Heart left ventricle (tissue), 16 donors: Measurements from ENCODE around the gene HVCN1. TPM values are rescaled to one million over a fixed set of nuclear protein-coding genes. Genes with fewer than 3 reads are reported as not detected.

Experiments
- ATAC-seq, 4 donors: fragments of 200-7000 bp; cut with Tn5 transposase; one replicate each; pipeline ENCODE4 v1.9.1; 2020 to 2022; ENCODE audit warnings: moderate library complexity in 4 of 4, mild to moderate bottlenecking in 3 of 4, moderate number of reproducible peaks in 1 of 4
- DNase-seq, 5 donors: peaks; one replicate each; pipeline ENCODE4 v3.0.0-alpha.2; 2020
- H3K27ac ChIP-seq, 12 donors: fragments of 200-600 bp; sonication (generic) in 4 of 12; one replicate each; pipeline versions ENCODE4 v1.5.0 to v1.8.0; 2016 to 2022; ENCODE audit warnings: mild to moderate bottlenecking in 2 of 12
- H3K27me3 ChIP-seq, 9 donors: fragments of 200-600 bp; sonication (generic) in 2 of 9; one replicate each; pipeline versions ENCODE4 v1.5.1 to v1.8.0; 2016 to 2022; ENCODE audit warnings: mild to moderate bottlenecking in 3 of 9
- H3K36me3 ChIP-seq, 9 donors: fragments of 200-600 bp; sonication (generic) in 2 of 9; one replicate each; pipeline versions ENCODE4 v1.5.0 to v1.8.0; 2018 to 2022; ENCODE audit warnings: mild to moderate bottlenecking in 2 of 9
- H3K4me1 ChIP-seq, 12 donors: fragments of 200-600 bp; sonication (generic) in 4 of 12; one replicate each; pipeline versions ENCODE4 v1.5.0 to v1.8.0; 2016 to 2022; ENCODE audit warnings: mild to moderate bottlenecking in 3 of 12
- H3K4me3 ChIP-seq, 12 donors: fragments of 200-600 bp; sonication (generic) in 4 of 12; one replicate each; pipeline versions ENCODE4 v1.5.0 to v1.8.0; 2017 to 2022; ENCODE audit warnings: mild to moderate bottlenecking in 9 of 12, moderate library complexity in 4 of 12
- H3K9me3 ChIP-seq, 12 donors: fragments of 200-600 bp; sonication (generic) in 4 of 12; one replicate each; pipeline versions ENCODE4 v1.5.0 to v1.8.0; 2016 to 2022; ENCODE audit warnings: mild to moderate bottlenecking in 1 of 12
- POLR2A ChIP-seq, 2 donors: fragments of 450-650 bp; IDR thresholded peaks; one replicate each; pipeline ENCODE4 v1.6.1; 2017; ENCODE audit warnings: antibody characterized with exemption in 2 of 2, mild to moderate bottlenecking in 2 of 2, moderate library complexity in 2 of 2
- WGBS, 4 donors: extraction: QIAGEN DNeasy Blood & Tissue Kit in 2 of 4; methylation state at CpG; one replicate each; pipeline versions ENCODE4 v1.1.5 to v1.1.7; 2013 to 2018; 5-methylcytosine and 5-hydroxymethylcytosine counted together
- intact Hi-C, 10 donors: fragments of 100-400 bp; cut with DNase I; formaldehyde crosslinking; loops; one replicate each; pipeline versions ENCODE4 v1.11.1 to v1.14.2; 2022
- polyA plus RNA-seq, 2 donors: library from polyadenylated mRNA; stranded (reverse); fragments of 200-250 nt; gene quantifications; one replicate each; pipeline ENCODE4 v1.2.3, GENCODE V29; 2013
- total RNA-seq, 9 donors: library from RNA; depleted of rRNA in 2 of 9; stranded (reverse); fragments of >200 nt in 2 of 9; fragmentation: NEBNext Ultra II Directional in 3 of 9; extraction: Animal tissue kit (Norgen Biotek cat#: 25700) in 3 of 9; gene quantifications; one replicate each; pipeline versions ENCODE4 v1.1.0 to v1.2.4, GENCODE V29; 2016 to 2023
- TF ChIP-seq, protein P1 (sequence below), 12 donors: fragments of 200-600 bp; sonication (generic) in 4 of 12; IDR thresholded peaks; one replicate each; pipeline versions ENCODE4 v1.5.0 to v1.8.0; 2018 to 2022; ENCODE audit warnings: antibody characterized with exemption in 12 of 12, mild to moderate bottlenecking in 5 of 12
- donor health status: ischemic (EF 13 %, LVEDD 7.1; RV severe dilation, severe dysfunction).
- donor health status: healthy with polysubstance abuse.
- donor health status: DM: no; HTN: yes; CAD: no.
- donor health status: DM: no; HTN: no; CAD: no.
- donor health status: ischemic (EF 25% LVEDD 6.9; RV normal size, moderate dysfunction).
- donor health status: ischemic (EF 25% LVEDD 5.7; RV mildly dilated, moderate dysfunction).
- donor health status: healthy.
- donor health status: DM: yes; HTN: yes; CAD: no.
- donor health status: ischemic (EF 35%, LVEDD 5.7; RV mildly dilated, moderate dysfunction).
- donor health status: nonischemic (EF 11% LVEDD 7.7; RV severe dilation, severe dysfunction).
- donor health status: DM: yes; HTN: yes; CAD: no.
- donor health status: PGD.
- donor health status: ischemic (EF 29% LVEDD 5.4; RV normal size, mild dysfunction).
- donor health status: nonischemic (EF 23%, LVEDD 6.1; RV moderate dilation, normal function).

HVCN1 gene
- total and polyA plus RNA-seq, 11 donors = 4.1 to 55.3 (median 11.8) TPM

DNA sequence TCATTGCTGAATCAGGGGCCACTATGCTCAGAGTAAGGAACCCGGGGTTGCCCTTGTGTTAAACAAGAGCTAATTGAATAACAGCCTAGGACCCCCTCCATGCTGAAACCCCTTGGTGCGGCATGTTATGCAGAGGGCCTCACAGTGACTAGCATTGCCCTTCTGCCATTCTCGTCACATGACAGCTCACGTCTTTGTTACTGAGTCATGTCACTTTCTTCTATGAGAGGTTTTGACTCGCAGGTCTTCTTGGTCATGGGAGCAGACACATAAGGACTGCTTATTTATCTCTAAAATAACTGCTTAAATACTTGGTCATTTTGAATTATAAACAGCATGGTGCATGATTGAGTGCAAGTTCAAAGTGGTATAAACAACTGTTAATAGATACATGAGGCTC, 50.1 kb downstream of the HVCN1 start:
- Histone ChIP-seq H3K27ac (peak overlapping the region in 4 of 12 donors; percentile 58 to 80 (median 76)), H3K4me3 (no peak overlapping the region), H3K36me3 (peaks cover 0 to 14% (median 0%) of the 10 kb centered on the region in 9 donors), H3K4me1 (peaks cover 0 to 35% (median 20%) of the 10 kb centered on the region in 12 donors), H3K27me3 (no peaks in the 10 kb centered on the region), H3K9me3 (no peaks in the 10 kb centered on the region)
- ATAC-seq (no peak), DNase-seq (no peak)
- TF ChIP-seq, protein P1, sequence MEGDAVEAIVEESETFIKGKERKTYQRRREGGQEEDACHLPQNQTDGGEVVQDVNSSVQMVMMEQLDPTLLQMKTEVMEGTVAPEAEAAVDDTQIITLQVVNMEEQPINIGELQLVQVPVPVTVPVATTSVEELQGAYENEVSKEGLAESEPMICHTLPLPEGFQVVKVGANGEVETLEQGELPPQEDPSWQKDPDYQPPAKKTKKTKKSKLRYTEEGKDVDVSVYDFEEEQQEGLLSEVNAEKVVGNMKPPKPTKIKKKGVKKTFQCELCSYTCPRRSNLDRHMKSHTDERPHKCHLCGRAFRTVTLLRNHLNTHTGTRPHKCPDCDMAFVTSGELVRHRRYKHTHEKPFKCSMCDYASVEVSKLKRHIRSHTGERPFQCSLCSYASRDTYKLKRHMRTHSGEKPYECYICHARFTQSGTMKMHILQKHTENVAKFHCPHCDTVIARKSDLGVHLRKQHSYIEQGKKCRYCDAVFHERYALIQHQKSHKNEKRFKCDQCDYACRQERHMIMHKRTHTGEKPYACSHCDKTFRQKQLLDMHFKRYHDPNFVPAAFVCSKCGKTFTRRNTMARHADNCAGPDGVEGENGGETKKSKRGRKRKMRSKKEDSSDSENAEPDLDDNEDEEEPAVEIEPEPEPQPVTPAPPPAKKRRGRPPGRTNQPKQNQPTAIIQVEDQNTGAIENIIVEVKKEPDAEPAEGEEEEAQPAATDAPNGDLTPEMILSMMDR (IDR thresholded peaks at IDR 0.05) = no peak
- no peak for TF ChIP-seq POLR2A (IDR thresholded peaks at IDR 0.05)
- WGBS, 4 donors = 90 to 97% (median 91%) methylated on average over 5 of the region's 5 CpGs
- intact Hi-C loops = loop anchor here in 1 of 10 donors (10.0 kb wide), 1 partner anchor 186 kb away; no protein-coding TSS in a partner anchor

DNA sequence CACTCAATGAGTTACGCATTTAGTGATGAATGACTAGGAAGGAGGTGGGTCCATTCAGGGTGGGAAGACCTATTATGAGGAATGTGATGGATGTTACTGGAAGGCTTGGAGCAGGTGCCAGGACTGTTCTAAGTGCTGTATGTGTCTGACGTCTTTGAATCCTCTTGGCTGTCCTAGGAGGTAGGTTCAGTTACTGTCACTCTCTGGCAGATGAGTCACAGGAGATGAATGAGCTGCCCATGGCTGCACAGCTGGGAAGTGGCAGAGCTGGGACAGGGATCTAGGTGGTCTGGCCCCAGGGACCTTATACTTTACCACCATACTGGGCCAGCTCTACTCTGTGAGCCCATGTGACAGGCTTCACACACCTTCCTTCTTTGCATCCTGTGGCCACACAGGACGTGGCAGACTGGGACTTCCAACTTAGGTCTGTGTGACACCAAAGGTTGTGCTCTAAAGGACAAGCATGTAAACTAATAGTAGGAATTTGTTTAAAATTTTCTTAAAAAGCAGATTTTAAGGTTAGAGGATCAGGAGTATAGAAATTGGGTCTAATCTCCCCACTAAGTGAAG, 51.0 kb downstream of the HVCN1 start:
- H3K27ac ChIP-seq = peak overlapping the region in 1 of 12 donors; percentile 80
- DNase-seq (no peak), ATAC-seq (peak in 2 of 4 donors; percentile 5 to 9)
- no peaks in the 10 kb centered on the region for H3K27me3 ChIP-seq
- no peak for TF ChIP-seq POLR2A (IDR thresholded peaks at IDR 0.05)
- TF ChIP-seq, protein P1 (IDR thresholded peaks at IDR 0.05) = no peak
- H3K9me3 ChIP-seq = no peaks in the 10 kb centered on the region
- 71 to 90% (median 83%) methylated on average over 3 of the region's 3 CpGs for WGBS, 4 donors
- intact Hi-C loops = loop anchor here in 1 of 10 donors (10.0 kb wide), 1 partner anchor 187 kb away; no protein-coding TSS in a partner anchor
- H3K4me1 ChIP-seq = peaks cover 0 to 35% (median 20%) of the 10 kb centered on the region in 12 donors
- no peak overlapping the region for H3K4me3 ChIP-seq
- H3K36me3 ChIP-seq = peaks cover 0 to 17% (median 0%) of the 10 kb centered on the region in 9 donors

DNA sequence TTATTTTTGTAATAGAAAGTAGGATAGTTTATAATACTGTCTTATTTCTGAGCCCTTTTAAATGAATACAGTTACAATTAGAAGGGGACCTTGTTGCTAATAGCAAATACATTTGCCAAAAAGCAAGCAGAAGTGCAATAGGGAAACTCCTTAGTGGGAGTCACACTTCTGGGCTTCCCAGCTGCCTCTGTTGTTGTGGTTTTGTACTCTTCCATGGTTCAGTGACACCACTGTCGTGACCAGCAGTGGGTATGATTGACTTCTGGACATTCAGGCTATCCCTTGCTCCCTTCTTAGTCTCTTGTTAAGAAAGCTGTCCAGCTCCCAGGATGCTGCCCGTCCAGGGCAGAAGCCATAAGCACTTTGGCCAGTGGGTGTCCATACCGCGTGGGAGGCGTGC, 52.4 kb downstream of the HVCN1 start:
- 93 to 96% (median 94%) methylated on average over 5 of the region's 5 CpGs for WGBS, 4 donors
- no peak for ATAC-seq
- peaks cover 0 to 28% (median 2%) of the 10 kb centered on the region in 9 donors for H3K36me3 ChIP-seq

DNA sequence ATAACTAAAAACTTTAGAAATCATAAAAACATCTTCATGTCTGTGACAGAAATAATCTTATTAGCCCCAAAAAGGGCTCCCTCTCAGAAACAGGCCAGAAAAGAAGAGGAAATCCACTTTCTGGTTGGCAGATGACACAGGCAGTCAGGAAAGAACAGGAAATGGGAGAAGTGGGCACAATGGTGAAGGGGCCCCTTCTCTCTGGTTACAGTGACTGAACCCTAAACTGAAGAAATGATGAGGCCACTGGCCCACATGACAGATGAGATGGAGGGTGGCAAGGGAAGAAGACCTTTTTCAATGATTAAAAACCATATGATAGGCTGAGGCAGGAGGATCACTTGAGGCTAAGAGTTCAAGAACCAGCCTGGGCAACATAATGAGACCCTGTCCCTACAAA, 53.9 kb downstream of the HVCN1 start:
- Histone ChIP-seq H3K4me3 (no peak overlapping the region), H3K9me3 (no peaks in the 10 kb centered on the region), H3K4me1 (peaks cover 0 to 17% (median 7%) of the 10 kb centered on the region in 12 donors), H3K36me3 (peaks cover 0 to 36% (median 2%) of the 10 kb centered on the region in 9 donors), H3K27ac (no peak overlapping the region), H3K27me3 (no peaks in the 10 kb centered on the region)
- DNase-seq (no peak), ATAC-seq (no peak)
- intact Hi-C loops = loop anchor here in 1 of 10 donors (10.0 kb wide), 1 partner anchor 190 kb away; no protein-coding TSS in a partner anchor
- no peak for TF ChIP-seq POLR2A (IDR thresholded peaks at IDR 0.05)
- TF ChIP-seq, protein P1 (IDR thresholded peaks at IDR 0.05) = no peak

More for the DNA sequence above, 52.4 kb downstream of the HVCN1 start:
- Histone ChIP-seq H3K27ac (no peak overlapping the region), H3K4me3 (no peak overlapping the region), H3K27me3 (no peaks in the 10 kb centered on the region), H3K4me1 (peaks cover 0 to 30% (median 16%) of the 10 kb centered on the region in 12 donors), H3K9me3 (no peaks in the 10 kb centered on the region)
- no peak for DNase-seq
- TF ChIP-seq, protein P1 (IDR thresholded peaks at IDR 0.05) = no peak
- TF ChIP-seq POLR2A (IDR thresholded peaks at IDR 0.05) = no peak
- intact Hi-C loops = loop anchor here in 1 of 10 donors (10.0 kb wide), 1 partner anchor 188 kb away; no protein-coding TSS in a partner anchor
